PC-9 (cell line): ENCODE data around the gene PCDHGB2. TPM values are rescaled to one million over a fixed set of nuclear protein-coding genes. Genes with fewer than 3 reads are reported as not detected.
A peak's percentile ranks its signal among the peaks of the same experiment; 100 is the strongest.
"Not testable (repeated sequence)": the region's sequence is repeated elsewhere in the genome, so short reads cannot be mapped to it uniquely, and the experiment has no call there.

Experiments
- BruUV-seq: library from RNA; stranded (reverse); fragments of 400-500 nt; replicated peaks from 2 replicates; lab custom pipeline; 2021; lab: Mats Ljungman, UMichigan
- CTCF ChIA-PET: fragments of 300-600 bp; sonication (Branson Sonifier 250); formaldehyde crosslinking; loops from one replicate; lab custom pipeline; 2022; ENCODE audit warnings: antibody characterized with exemption; lab: Charles Lee
- POLR2A ChIA-PET: fragments of 300-600 bp; sonication (Branson Sonifier 250); formaldehyde crosslinking; loops from one replicate; lab custom pipeline; 2022; ENCODE audit warnings: antibody characterized with exemption; ENCODE audit not compliant: unreplicated experiment; lab: Charles Lee
- DNase-seq, 2 experiments: peaks; one replicate each; pipeline versions ENCODE4 v3.0.0 to v3.0.0-alpha.2; 2015 to 2022; ENCODE audit warnings: mixed read lengths in 1 of 2
- H2AFZ ChIP-seq: fragments of 200-600 bp; sonication (generic); 2 replicates; pipeline ENCODE4 v1.8.1; 2017; ENCODE audit warnings: antibody characterized with exemption
- H3F3A ChIP-seq: fragments of 200-600 bp; sonication (generic); 2 replicates; pipeline ENCODE4 v1.8.1; 2017; ENCODE audit warnings: antibody characterized with exemption, mild to moderate bottlenecking, low read depth; ENCODE audit not compliant: insufficient read depth
- H3K27ac ChIP-seq: fragments of 200-600 bp; sonication (generic); 2 replicates; pipeline ENCODE4 v1.6.1; 2016; ENCODE audit warnings: mixed run types
- H3K27me3 ChIP-seq: fragments of 200-600 bp; sonication (generic); 2 replicates; pipeline ENCODE4 v1.6.1; 2016; ENCODE audit warnings: low read depth, mixed run types; ENCODE audit not compliant: insufficient read depth
- H3K36me3 ChIP-seq: fragments of 200-600 bp; sonication (generic); 2 replicates; pipeline ENCODE4 v1.6.1; 2016; ENCODE audit warnings: low read depth, mixed run types
- H3K4me1 ChIP-seq: fragments of 200-600 bp; sonication (generic); replicated peaks from 2 replicates; pipeline ENCODE4 v1.6.1; 2016; ENCODE audit warnings: mixed run types; ENCODE audit not compliant: insufficient read depth
- H3K4me2 ChIP-seq: fragments of 200-600 bp; sonication (generic); 2 replicates; pipeline ENCODE4 v1.6.1; 2017; ENCODE audit warnings: mixed run types
- H3K4me3 ChIP-seq: fragments of 200-600 bp; sonication (generic); 2 replicates; pipeline ENCODE4 v1.6.1; 2016; ENCODE audit warnings: mixed run types
- H3K79me2 ChIP-seq: fragments of 200-600 bp; sonication (generic); 2 replicates; pipeline ENCODE4 v1.6.1; 2017; ENCODE audit warnings: low read depth, mixed run types
- H3K9me2 ChIP-seq: fragments of 200-600 bp; sonication (generic); 2 replicates; pipeline ENCODE4 v1.8.1; 2017; ENCODE audit warnings: mild to moderate bottlenecking; ENCODE audit not compliant: insufficient read depth
- H3K9me3 ChIP-seq: fragments of 200-600 bp; sonication (generic); 2 replicates; pipeline ENCODE4 v1.8.1; 2016; ENCODE audit warnings: low read depth; ENCODE audit not compliant: insufficient read depth
- H4K20me1 ChIP-seq: fragments of 200-600 bp; sonication (generic); 2 replicates; pipeline ENCODE4 v1.8.1; 2017; ENCODE audit not compliant: insufficient read depth
- EZH2 ChIP-seq: fragments of 200-600 bp; sonication (generic); IDR thresholded peaks from 2 replicates; pipeline ENCODE4 v1.8.0; 2017; ENCODE audit warnings: antibody characterized with exemption, low read depth
- intact Hi-C: fragments of 100-400 bp; cut with micrococcal nuclease; formaldehyde crosslinking; loops from one replicate; pipeline ENCODE4 v1.10.0; 2022; ENCODE audit not compliant: unreplicated experiment
- total RNA-seq: library from RNA; stranded (reverse); gene quantifications from 2 replicates; pipeline ENCODE4 v1.2.3, GENCODE V29; 2021
- TF ChIP-seq, protein P1 (sequence below): fragments of 200-600 bp; sonication (generic); conservative IDR thresholded peaks from 2 replicates; pipeline ENCODE4 v1.6.1; 2017; ENCODE audit warnings: mixed run types, antibody characterized with exemption, mild to moderate bottlenecking, moderate library complexity

Gene PCDHGB2
- total RNA-seq, 1 experiment from 2014 or later, result 0.28 TPM

DNA sequence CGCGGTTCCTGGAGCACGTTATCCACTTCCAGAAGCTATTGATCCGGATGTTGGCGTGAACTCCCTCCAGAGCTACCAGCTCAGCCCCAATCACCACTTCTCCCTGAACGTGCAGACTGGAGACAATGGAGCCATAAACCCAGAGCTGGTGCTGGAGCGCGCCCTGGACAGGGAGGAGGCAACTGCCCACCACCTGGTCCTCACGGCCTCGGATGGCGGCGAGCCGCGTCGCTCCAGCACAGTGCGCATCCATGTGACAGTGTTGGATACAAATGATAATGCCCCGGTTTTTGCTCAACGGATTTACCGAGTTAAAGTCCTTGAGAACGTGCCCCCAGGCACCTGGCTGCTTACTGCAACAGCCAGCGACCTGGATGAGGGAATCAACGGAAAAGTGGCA is 43.6 kb downstream of the PCDHGB2 start:
- TF ChIP-seq EZH2, result no peak
- TF ChIP-seq, protein P1, sequence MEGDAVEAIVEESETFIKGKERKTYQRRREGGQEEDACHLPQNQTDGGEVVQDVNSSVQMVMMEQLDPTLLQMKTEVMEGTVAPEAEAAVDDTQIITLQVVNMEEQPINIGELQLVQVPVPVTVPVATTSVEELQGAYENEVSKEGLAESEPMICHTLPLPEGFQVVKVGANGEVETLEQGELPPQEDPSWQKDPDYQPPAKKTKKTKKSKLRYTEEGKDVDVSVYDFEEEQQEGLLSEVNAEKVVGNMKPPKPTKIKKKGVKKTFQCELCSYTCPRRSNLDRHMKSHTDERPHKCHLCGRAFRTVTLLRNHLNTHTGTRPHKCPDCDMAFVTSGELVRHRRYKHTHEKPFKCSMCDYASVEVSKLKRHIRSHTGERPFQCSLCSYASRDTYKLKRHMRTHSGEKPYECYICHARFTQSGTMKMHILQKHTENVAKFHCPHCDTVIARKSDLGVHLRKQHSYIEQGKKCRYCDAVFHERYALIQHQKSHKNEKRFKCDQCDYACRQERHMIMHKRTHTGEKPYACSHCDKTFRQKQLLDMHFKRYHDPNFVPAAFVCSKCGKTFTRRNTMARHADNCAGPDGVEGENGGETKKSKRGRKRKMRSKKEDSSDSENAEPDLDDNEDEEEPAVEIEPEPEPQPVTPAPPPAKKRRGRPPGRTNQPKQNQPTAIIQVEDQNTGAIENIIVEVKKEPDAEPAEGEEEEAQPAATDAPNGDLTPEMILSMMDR, result no peak
- H3K4me3 ChIP-seq, result no peak overlapping the region
- H3K9me2 ChIP-seq, result no peaks in the 10 kb centered on the region
- H3K79me2 ChIP-seq, result no peaks in the 10 kb centered on the region
- CTCF ChIA-PET, result interaction anchor here (0.6 kb wide), 1 partner anchor 73 kb away, joined by 3 read pairs; the partner anchor contains the start of gene PCDHGA1
- no peaks in the 10 kb centered on the region for H4K20me1 ChIP-seq
- no peak overlapping the region for H3K27ac ChIP-seq
- intact Hi-C loops, result no loop called here
- POLR2A ChIA-PET, result interaction anchor here (0.7 kb wide), 1 partner anchor 137 kb away, joined by 4 read pairs; no protein-coding TSS in a partner anchor
- BruUV-seq, result no TSS peak
- H3K27me3 ChIP-seq, result peaks cover 56% of the 10 kb centered on the region
- no peak overlapping the region for H3K4me2 ChIP-seq
- no peaks in the 10 kb centered on the region for H3K9me3 ChIP-seq
- H3K4me1 ChIP-seq, result no peaks in the 10 kb centered on the region
- no peak for DNase-seq
- no peaks in the 10 kb centered on the region for H3F3A ChIP-seq
- no peaks in the 10 kb centered on the region for H3K36me3 ChIP-seq
- no peak overlapping the region for H2AFZ ChIP-seq

DNA sequence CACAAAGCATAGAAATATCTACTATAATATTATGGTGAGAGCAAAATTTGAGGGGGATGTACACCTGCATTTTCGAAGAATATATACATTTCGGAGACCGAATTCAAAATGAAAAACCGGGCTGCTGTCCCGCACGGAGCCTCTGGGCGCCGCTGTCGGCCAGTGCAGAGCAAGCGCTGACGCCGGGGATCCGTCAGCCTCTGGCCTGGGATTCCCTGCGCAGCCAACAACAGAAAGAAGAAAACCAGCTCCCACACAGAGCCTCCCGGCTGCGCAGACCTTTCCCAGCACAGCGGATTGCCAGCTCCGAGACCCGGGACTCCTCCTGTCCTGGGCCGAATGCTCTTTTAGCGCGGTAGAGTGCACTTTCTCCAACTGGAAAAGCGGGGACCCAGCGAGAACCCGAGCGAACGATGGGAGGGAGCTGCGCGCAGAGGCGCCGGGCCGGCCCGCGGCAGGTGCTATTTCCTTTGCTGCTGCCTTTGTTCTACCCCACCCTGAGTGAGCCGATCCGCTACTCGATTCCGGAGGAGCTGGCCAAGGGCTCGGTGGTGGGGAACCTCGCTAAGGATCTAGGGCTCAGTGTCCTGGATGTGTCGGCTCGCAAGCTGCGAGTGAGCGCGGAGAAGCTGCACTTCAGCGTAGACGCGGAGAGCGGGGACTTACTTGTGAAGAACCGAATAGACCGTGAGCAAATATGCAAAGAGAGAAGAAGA is 48.2 kb downstream of the PCDHGB2 start, which contains the start of gene PCDHGB6:
Gene PCDHGB6, plus strand, starts transcription at position 232 of the 716 bp plus-strand sequence. Its CDS starts 182 bp downstream, at position 414.
- intact Hi-C loops, H3F3A ChIP-seq, H3K4me3 ChIP-seq, H3K4me2 ChIP-seq, POLR2A ChIA-PET, H3K9me3 ChIP-seq, H4K20me1 ChIP-seq, H3K27ac ChIP-seq, H3K9me2 ChIP-seq, H3K79me2 ChIP-seq, BruUV-seq, H2AFZ ChIP-seq, H3K4me1 ChIP-seq, H3K36me3 ChIP-seq: not testable (repeated sequence)
- DNase-seq, result peak in 1 of 2 experiments; percentile 21
- peaks cover 37% of the 10 kb centered on the region; the same call in 1 of the 2 replicates for H3K27me3 ChIP-seq
- TF ChIP-seq, protein P1, result peak; percentile 59
- CTCF ChIA-PET, result interaction anchor here (0.6 to 1.7 kb wide), 2 partner anchors 153 to 156 kb away, joined by 4 to 5 read pairs; no protein-coding TSS in a partner anchor

DNA sequence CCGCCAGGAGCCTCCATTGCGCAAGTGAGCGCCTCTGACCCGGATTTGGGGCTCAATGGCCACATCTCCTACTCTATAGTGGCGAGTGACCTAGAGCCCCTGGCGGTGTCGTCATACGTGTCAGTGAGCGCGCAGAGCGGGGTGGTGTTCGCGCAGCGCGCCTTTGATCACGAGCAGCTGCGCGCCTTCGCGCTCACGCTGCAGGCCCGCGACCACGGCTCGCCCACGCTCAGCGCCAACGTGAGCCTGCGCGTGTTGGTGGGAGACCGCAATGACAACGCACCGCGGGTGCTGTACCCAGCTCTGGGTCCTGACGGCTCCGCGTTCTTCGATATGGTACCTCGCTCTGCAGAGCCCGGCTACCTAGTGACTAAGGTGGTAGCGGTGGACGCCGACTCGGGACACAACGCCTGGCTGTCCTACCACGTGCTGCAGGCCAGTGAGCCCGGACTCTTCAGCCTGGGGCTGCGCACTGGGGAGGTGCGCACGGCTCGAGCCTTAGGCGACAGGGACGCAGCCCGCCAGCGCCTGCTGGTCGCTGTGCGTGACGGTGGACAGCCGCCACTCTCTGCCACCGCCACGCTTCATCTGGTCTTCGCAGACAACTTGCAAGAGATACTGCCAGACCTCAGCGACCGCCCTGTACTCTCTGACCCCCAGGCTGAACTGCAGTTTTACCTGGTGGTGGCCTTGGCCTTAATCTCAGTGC is 50.0 kb downstream of the PCDHGB2 start:
- Histone ChIP-seq H3K4me1 (no peaks in the 10 kb centered on the region), H3K9me3 (no peaks in the 10 kb centered on the region), H3K9me2 (no peaks in the 10 kb centered on the region), H3K27ac (no peak overlapping the region), H2AFZ (no peak overlapping the region), H4K20me1 (no peaks in the 10 kb centered on the region), H3K4me3 (no peak overlapping the region), H3F3A (no peaks in the 10 kb centered on the region), H3K79me2 (no peaks in the 10 kb centered on the region), H3K4me2 (no peak overlapping the region), H3K27me3 (peaks cover 23% of the 10 kb centered on the region; the same call in 1 of the 2 replicates), H3K36me3 (no peaks in the 10 kb centered on the region)
- POLR2A ChIA-PET, result no interaction called here
- CTCF ChIA-PET, result no interaction called here
- BruUV-seq, result no TSS peak
- intact Hi-C loops, result loop anchor here (5.0 to 10.0 kb wide), 3 partner anchors 85 to 327 kb away; partner anchors contain the start of genes PCDHB14 and TAF7
- DNase-seq, result no peak
- no peak for TF ChIP-seq EZH2
- TF ChIP-seq, protein P1, result no peak
